Right atrium auricular region (tissue), 2 donors: ENCODE measurements around the gene TNFAIP3. TPM values are rescaled to one million over a fixed set of nuclear protein-coding genes. Genes with fewer than 3 reads are reported as not detected.

Experiments used
- DNase-seq: peaks from one replicate; pipeline ENCODE4 v3.0.0-alpha.2; 2019; ENCODE audit warnings: low spot score
- H3K27ac ChIP-seq, 2 donors: fragments of 200-600 bp; sonication (generic); 1 replicate in 1 of 2; 2 replicates in 1 of 2; pipeline ENCODE4 v1.5.1; 2016 to 2019
- H3K27me3 ChIP-seq, 2 donors: fragments of 200-600 bp; sonication (generic); one replicate each; pipeline versions ENCODE4 v1.5.1 to v1.6.0; 2017 to 2019
- H3K36me3 ChIP-seq: fragments of 200-600 bp; sonication (generic); one replicate; pipeline ENCODE4 v1.5.1; 2016
- H3K4me1 ChIP-seq, 2 donors: fragments of 200-600 bp; sonication (generic); one replicate each; pipeline versions ENCODE4 v1.5.1 to v1.6.0; 2017 to 2019
- H3K4me3 ChIP-seq, 2 donors: fragments of 200-600 bp; sonication (generic); 1 replicate in 1 of 2; 2 replicates in 1 of 2; pipeline ENCODE4 v1.5.1; 2017 to 2019; ENCODE audit warnings: mild to moderate bottlenecking in 1 of 2, moderate library complexity in 1 of 2
- H3K9me3 ChIP-seq, 2 donors: fragments of 200-600 bp; sonication (generic); one replicate each; pipeline ENCODE4 v1.5.1; 2019
- CTCF ChIP-seq, 2 donors: fragments of 200-600 bp; sonication (generic); IDR thresholded peaks; one replicate each; pipeline ENCODE4 v1.5.1; 2019; ENCODE audit warnings: antibody characterized with exemption in 2 of 2
- total RNA-seq, 2 donors: library from RNA; depleted of rRNA; stranded (reverse); fragments of >200 nt; gene quantifications; one replicate each; pipeline ENCODE4 v1.1.0, GENCODE V29; 2016

The TNFAIP3 gene
- total RNA-seq, result 10 to 100 TPM in 1 of 2 donors, 1 to 10 TPM in 1; 8.5 to 14.5 TPM

- DNase-seq, result peak; percentile 97
- peak; percentile 81 to 95 for TF ChIP-seq CTCF (IDR thresholded peaks at IDR 0.05)
- Histone ChIP-seq H3K27me3 (no peaks in the 10 kb centered on the region), H3K4me3 (peak within 1 kb of the TSS; percentile 89 to 93), H3K27ac (peak within 1 kb of the TSS; percentile 81 to 89), H3K4me1 (peaks cover 0 to 33% of the 10 kb centered on the region in 2 donors), H3K36me3 (no peaks in the 10 kb centered on the region), H3K9me3 (no peaks in the 10 kb centered on the region)
These were observed at the start of gene TNFAIP3 for GRCh38 chr6:137866914-137867684. Gene TNFAIP3, plus strand, starts transcription at chr6:137867259. Its CDS starts 3,969 bp downstream, at chr6:137871228.

GRCh38 chr6:137818440-137818839, 48.6 kb upstream of the TNFAIP3 start:
- no peak overlapping the region for H3K27ac ChIP-seq
- no peak for TF ChIP-seq CTCF (IDR thresholded peaks at IDR 0.05)
- H3K4me3 ChIP-seq, result no peak overlapping the region
- no peaks in the 10 kb centered on the region for H3K36me3 ChIP-seq
- H3K27me3 ChIP-seq, result no peaks in the 10 kb centered on the region
- H3K9me3 ChIP-seq, result no peaks in the 10 kb centered on the region
- no peak for DNase-seq
- H3K4me1 ChIP-seq, result peaks cover 0 to 25% of the 10 kb centered on the region in 2 donors

GRCh38 chr6:137819740-137820139, 47.3 kb upstream of the TNFAIP3 start:
- H3K27ac ChIP-seq, result no peak overlapping the region
- H3K4me1 ChIP-seq, result peaks cover 0 to 36% of the 10 kb centered on the region in 2 donors
- H3K4me3 ChIP-seq, result no peak overlapping the region
- no peaks in the 10 kb centered on the region for H3K9me3 ChIP-seq
- DNase-seq, result no peak
- TF ChIP-seq CTCF (IDR thresholded peaks at IDR 0.05), result no peak
- H3K27me3 ChIP-seq, result no peaks in the 10 kb centered on the region
- no peaks in the 10 kb centered on the region for H3K36me3 ChIP-seq

- Histone ChIP-seq H3K4me3 (no peak overlapping the region), H3K4me1 (peaks cover 0 to 36% of the 10 kb centered on the region in 2 donors), H3K36me3 (no peaks in the 10 kb centered on the region), H3K27me3 (no peaks in the 10 kb centered on the region), H3K27ac (no peak overlapping the region), H3K9me3 (no peaks in the 10 kb centered on the region)
- DNase-seq, result no peak
- no peak for TF ChIP-seq CTCF (IDR thresholded peaks at IDR 0.05)
These were observed 46.6 kb upstream of the TNFAIP3 start for GRCh38 chr6:137820425-137820824.

- DNase-seq, result no peak
- Histone ChIP-seq H3K36me3 (no peaks in the 10 kb centered on the region), H3K27ac (no peak overlapping the region), H3K9me3 (no peaks in the 10 kb centered on the region), H3K27me3 (no peaks in the 10 kb centered on the region), H3K4me1 (peaks cover 0 to 36% of the 10 kb centered on the region in 2 donors), H3K4me3 (no peak overlapping the region)
- TF ChIP-seq CTCF (IDR thresholded peaks at IDR 0.05), result no peak
These were observed 46.1 kb upstream of the TNFAIP3 start for GRCh38 chr6:137820952-137821351.
